Stimulated activated CD8-positive, alpha-beta memory T cell treated with anti-CD3 and anti-CD28 coated beads, Interleukin-12 subunit alpha, Interleukin-12 subunit beta, amount 100 ng/mL, for 4 hours (primary cell): ENCODE data around the gene PTPN1.
A peak's percentile ranks its signal among the peaks of the same experiment; 100 is the strongest.

Experiments
- DNase-seq: peaks from one replicate; pipeline ENCODE4 v3.0.0-alpha.2; 2020; ENCODE audit warnings: low read depth

PTPN1 gene

GRCh38 chr20:50577175-50578018 lies 67.2 kb downstream of the PTPN1 start:
- DNase-seq, result no peak

GRCh38 chr20:50578061-50578777 lies 68.0 kb downstream of the PTPN1 start:
- no peak for DNase-seq

- no peak for DNase-seq
These were observed 68.6 kb downstream of the PTPN1 start for GRCh38 chr20:50578778-50579165.

GRCh38 chr20:50579511-50579910 lies 69.3 kb downstream of the PTPN1 start:
- no peak for DNase-seq

- no peak for DNase-seq
These were observed 70.0 kb downstream of the PTPN1 start for GRCh38 chr20:50580016-50580747.

GRCh38 chr20:50580842-50581544 lies 70.8 kb downstream of the PTPN1 start:
- DNase-seq, result no peak

- no peak for DNase-seq
These were observed 71.9 kb downstream of the PTPN1 start for GRCh38 chr20:50582092-50582491.

GRCh38 chr20:50582591-50583234 lies 72.5 kb downstream of the PTPN1 start:
- DNase-seq, result no peak

GRCh38 chr20:50583442-50584150 lies 73.4 kb downstream of the PTPN1 start:
- DNase-seq, result no peak

- DNase-seq, result no peak
These were observed 74.5 kb downstream of the PTPN1 start for GRCh38 chr20:50584687-50585086.

- DNase-seq, result no peak
These were observed 75.0 kb downstream of the PTPN1 start for GRCh38 chr20:50585214-50585613.

GRCh38 chr20:50585678-50586077 lies 75.5 kb downstream of the PTPN1 start:
- no peak for DNase-seq

- no peak for DNase-seq
These were observed 76.5 kb downstream of the PTPN1 start for GRCh38 chr20:50586531-50587232.

GRCh38 chr20:50587291-50587961 lies 77.2 kb downstream of the PTPN1 start:
- DNase-seq, result no peak

- peak; percentile 34 for DNase-seq
These were observed 78.0 kb downstream of the PTPN1 start for GRCh38 chr20:50588034-50588736.

- no peak for DNase-seq
These were observed 79.6 kb downstream of the PTPN1 start for GRCh38 chr20:50589548-50590347.

GRCh38 chr20:50590348-50590664 lies 80.1 kb downstream of the PTPN1 start:
- DNase-seq, result no peak

- no peak for DNase-seq
These were observed 81.2 kb downstream of the PTPN1 start for GRCh38 chr20:50591233-50591852.
